Measurements from ENCODE around the gene PLXNA4. TPM values are rescaled to one million over a fixed set of nuclear protein-coding genes. Genes with fewer than 3 reads are reported as not detected.

The PLXNA4 gene
- total and polyA plus RNA-seq, 9 of the 15 experiments (the other 6 are each of a cell fraction or from before 2014, with no cell fraction given), result under 0.01 to 0.09 TPM; not detected in 7

GRCh38 chr7:132075515-132075914, 500.8 kb downstream of the PLXNA4 start:
- no peaks in the 10 kb centered on the region for H3K9me3 ChIP-seq (replicated peaks; ENCODE audit: control insufficient read depth, insufficient read depth, low read depth, low read length)
- H3K79me2 ChIP-seq (ENCODE audit: control insufficient read depth, insufficient read depth, low read length), result no peaks in the 10 kb centered on the region
- 4% methylated on average over 6 of the region's 6 CpGs for WGBS (ENCODE audit: insufficient coverage, low coverage, missing lambda C conversion rate)
- no peaks in the 10 kb centered on the region for H4K20me1 ChIP-seq (replicated peaks; ENCODE audit: control insufficient read depth, insufficient read depth, low read length)
- no peak for FAIRE-seq
- H3K4me2 ChIP-seq (ENCODE audit: insufficient read depth, low read length), result no peak overlapping the region
- no peaks in the 10 kb centered on the region for H3K9me1 ChIP-seq (ENCODE audit: control insufficient read depth, insufficient read depth, low read length)
- no peak overlapping the region for H2AFZ ChIP-seq (ENCODE audit: low read depth, low read length)
- no peak overlapping the region for H3K4me3 ChIP-seq
- ATAC-seq, result no peak
- in situ Hi-C loops (cut with MboI) (no loop called here), intact Hi-C loops (cut with micrococcal nuclease) (no loop called here)
- ChIA-PET POLR2A (no interaction called here), CTCF (ENCODE audit: low intra/inter-chr PET ratio) (no interaction called here)
- H3K9ac ChIP-seq (ENCODE audit: insufficient read depth in 1 of 2, low read depth in 2 of 2, low read length in 2 of 2), result no peak overlapping the region
- H3K4me1 ChIP-seq (replicated peaks in 1 of 2; ENCODE audit: control insufficient read depth in 2 of 2, insufficient read depth in 2 of 2, low read length in 2 of 2), result no peaks in the 10 kb centered on the region
- BruUV-seq (replicated peaks), result no TSS peak
- no peak overlapping the region for H3K27ac ChIP-seq (ENCODE audit: extremely low read depth, low read depth, low read length)
- peaks cover 0 to 27% of the 10 kb centered on the region in 2 experiments for H3K27me3 ChIP-seq (ENCODE audit: control insufficient read depth in 2 of 2, insufficient read depth in 2 of 2, low read length in 2 of 2)
- H3K36me3 ChIP-seq (ENCODE audit: control insufficient read depth, insufficient read depth, low read length), result no peaks in the 10 kb centered on the region
- no peak for DNase-seq (ENCODE audit: extremely low read depth in 1 of 4, low spot score in 3 of 4)
- TF ChIP-seq ZNF318 (IDR thresholded peaks at IDR 0.05; ENCODE audit: borderline replicate concordance in 1 of 2, low read depth in 1 of 2) (no peak), XRCC3 (IDR thresholded peaks at IDR 0.05) (no peak), NCOA4 (IDR thresholded peaks at IDR 0.05; ENCODE audit: partially characterized antibody) (no peak), PHF21A (IDR thresholded peaks at IDR 0.05; ENCODE audit: borderline replicate concordance, low read depth) (no peak), HNRNPH1 (optimal IDR thresholded peaks at IDR 0.05; ENCODE audit: low read depth, low read length) (no peak), ZNF407 (IDR thresholded peaks at IDR 0.05; ENCODE audit: low read depth) (no peak)
